GM18870 (cell line): ENCODE measurements around the gene COL8A1.

Experiments
- ATAC-seq: cut with Tn5 transposase; IDR thresholded peaks from one replicate; pipeline ENCODE4 v1.9.1; 2021; ENCODE audit warnings: moderate library complexity; ENCODE audit not compliant: unreplicated experiment

Gene COL8A1

GRCh38 chr3:99753268-99753975, 115.0 kb downstream of the COL8A1 start:
- peak; percentile 82 for ATAC-seq

DNA sequence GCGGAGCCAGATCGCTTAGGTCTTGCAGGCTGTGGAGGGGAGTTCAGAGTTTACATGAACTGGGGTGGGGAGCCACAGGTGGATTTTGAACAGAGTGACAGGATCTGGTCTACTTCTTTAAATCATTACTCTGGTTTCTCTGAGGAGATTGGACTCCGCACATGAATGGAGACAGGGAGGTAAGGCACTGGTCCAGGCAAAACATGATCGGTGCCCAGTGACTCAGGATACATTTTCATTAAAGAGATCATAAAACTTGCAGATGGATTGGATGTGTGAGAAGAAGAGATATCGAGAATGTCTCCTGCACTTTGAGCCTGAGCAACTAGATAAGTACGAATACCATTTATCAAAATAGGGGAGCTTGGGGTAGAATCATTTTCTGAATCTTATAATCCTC, 117.4 kb downstream of the COL8A1 start:
- ATAC-seq = no peak

DNA sequence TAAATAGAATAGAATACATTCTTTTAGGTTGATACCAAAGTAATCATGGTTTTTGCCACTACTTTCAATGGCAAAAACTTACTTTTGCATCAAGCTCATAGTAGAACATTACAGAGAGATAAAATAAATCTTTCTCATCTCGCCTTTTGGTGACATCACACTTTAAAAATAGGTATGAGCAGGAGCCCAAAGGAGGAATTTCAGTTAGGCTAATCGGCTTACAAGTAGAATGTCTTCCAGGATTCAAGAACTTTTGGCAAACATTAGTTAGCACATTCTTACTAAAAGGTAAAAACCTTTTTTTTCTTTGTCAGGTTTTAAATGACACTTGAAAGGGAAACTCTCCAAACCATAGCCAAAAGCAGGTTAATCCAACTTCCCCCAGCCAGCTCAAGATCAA, 119.6 kb downstream of the COL8A1 start:
- no peak for ATAC-seq

GRCh38 chr3:99758502-99759177, 120.2 kb downstream of the COL8A1 start:
- no peak for ATAC-seq

DNA sequence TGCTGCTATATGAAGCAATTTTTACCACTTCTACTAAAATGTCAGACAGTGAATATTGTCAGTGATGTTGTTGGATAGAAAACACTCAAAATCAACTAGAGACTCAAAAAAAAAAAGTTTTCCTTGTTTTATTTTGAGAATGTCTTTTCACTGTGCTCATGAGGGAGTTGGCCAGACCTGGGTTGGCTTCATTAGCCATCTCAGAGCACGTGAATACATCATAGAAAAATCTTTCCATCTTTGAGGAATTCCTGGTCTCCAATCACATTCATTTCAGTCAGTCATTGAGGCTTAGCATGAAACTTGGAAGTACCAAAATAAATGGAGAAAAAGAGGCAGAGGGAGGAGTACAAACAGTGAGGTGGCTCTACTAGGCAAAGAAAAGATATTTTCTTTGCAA, 121.6 kb downstream of the COL8A1 start:
- no peak for ATAC-seq

DNA sequence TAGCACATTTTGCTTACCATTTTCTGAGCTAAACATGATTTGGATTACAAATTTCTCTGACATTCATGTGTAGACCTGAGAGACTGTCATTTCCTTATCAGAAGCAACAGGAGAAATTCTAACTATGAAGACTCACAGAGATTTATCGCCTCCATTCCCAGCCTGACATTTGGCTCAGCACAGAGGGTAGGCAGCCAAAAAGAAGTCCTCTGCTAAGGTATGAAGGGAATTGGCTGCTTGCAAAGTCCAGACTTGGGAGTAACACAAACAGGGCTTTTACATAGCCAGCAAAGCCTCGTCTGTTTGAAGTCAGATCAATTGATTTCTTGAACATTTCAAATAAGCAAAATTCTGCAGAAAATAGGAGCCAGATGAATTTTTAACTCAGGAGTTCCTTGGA, 122.2 kb downstream of the COL8A1 start:
- ATAC-seq = no peak

DNA sequence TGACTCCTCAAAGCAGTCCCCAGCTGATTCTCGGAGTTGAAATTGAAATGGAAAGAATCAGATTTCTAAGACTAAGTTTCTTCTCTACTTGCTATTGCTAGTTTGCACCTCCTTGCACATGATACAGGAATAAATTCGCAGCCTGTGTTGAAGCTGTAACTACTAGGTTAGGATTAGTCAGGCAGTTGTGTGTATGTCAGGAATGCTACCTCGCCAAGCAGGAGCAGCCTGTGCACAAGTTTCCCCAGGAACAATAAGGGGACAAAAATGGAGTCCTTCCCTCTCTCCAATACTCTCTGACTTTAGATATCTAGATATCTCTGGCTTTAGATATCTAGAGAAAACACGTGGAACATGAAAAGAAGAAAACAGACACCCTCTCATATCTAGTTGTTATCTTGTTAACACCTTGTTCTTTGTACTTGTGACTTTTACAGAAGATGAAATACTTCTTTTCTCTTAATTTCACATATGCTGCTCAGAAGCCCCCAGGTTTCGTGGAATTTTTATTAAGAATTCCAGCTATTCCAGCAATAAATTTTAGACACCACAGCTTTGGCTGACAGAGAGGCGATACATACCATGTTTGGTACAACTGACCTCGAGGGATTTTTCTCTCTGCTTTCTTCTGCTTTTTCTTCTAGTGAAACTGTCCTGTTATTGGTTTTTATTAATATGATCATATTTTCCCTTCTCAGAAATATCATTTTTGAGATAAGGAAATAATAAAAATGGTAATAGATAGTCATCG, 123.2 kb downstream of the COL8A1 start:
- ATAC-seq = no peak

- no peak for ATAC-seq
These were observed 124.5 kb downstream of the COL8A1 start for GRCh38 chr3:99762901-99763300.

DNA sequence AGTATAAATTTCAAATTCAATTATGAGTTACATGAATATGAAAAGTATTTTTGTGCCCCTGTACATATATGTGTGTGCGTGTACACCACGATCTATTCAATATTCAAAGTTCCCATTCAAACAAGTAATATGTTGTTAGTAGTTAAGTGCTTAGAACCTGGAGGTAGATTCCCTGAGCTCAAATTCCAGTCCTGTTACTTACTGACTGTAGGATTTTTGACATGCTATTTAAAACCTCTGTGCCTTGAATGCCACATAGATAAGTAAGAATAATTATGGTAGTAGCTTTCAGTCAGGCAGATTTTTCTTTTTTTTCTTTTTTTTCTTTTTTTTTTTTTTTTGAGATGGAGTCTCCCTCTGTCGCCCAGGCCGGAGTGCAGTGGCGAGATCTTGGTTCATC, 126.0 kb downstream of the COL8A1 start:
- ATAC-seq = no peak

DNA sequence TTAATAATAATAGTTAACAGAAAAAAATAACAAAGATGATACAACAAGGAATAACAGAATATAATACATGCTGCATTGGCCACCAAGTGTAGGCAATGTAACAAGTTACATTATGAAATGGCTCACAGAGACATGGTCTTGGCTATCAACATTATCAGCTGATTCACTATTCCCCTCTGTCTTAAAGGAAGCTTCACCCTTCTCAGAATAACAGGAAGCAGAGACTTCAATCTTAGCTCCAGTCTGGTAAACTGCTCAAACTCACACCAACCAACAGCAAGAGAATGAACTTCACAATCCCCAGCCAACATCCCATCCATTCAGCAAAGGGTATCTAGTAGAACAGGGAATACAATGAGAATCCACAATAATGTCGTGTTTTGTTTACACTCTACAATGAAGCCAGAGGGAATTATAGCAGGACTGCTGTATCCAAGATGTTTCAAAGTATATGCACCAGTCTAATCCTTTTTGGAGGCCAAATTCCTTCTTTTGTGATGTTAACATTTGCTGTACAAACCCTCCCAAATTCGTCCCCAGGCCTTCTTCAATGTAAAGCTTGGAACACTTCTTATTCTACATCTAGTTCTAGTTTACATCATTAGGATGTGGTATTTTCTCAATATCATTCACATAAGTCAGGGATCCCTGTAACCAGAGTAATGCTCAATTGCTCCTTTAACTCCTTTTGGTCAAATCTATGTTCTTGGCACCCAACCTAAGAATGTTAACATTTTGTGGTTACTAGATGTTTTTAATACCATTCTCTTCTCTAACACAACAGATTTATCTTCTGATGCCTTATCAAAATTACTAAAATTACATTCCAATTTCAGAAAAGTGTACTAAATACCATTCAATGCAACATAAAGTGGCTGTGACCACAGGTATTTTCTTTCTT, 126.9 kb downstream of the COL8A1 start:
- ATAC-seq = no peak

GRCh38 chr3:99767291-99767690, 128.9 kb downstream of the COL8A1 start:
- ATAC-seq = no peak

DNA sequence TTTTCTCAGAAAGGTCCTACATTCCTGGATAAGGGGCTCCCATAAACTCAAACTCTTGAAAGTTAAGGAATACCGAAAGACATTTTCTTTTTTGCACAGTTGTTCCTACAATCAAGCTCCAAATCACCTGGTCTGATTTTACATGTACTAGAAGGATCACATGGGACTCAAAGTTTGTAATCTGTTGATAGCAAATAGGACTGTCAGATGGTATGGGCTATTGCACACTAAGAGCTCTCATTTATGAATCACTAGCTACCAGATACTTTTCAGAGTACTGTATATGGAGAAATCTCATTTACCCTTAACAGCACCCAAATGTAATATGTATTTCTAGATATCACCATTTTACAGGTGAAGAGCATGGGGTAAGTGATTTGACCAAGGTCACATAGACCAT, 129.7 kb downstream of the COL8A1 start:
- no peak for ATAC-seq

GRCh38 chr3:99768808-99769501, 130.6 kb downstream of the COL8A1 start:
- ATAC-seq = no peak

- no peak for ATAC-seq
These were observed 133.8 kb downstream of the COL8A1 start for GRCh38 chr3:99772171-99772570.

GRCh38 chr3:99772671-99773070, 134.3 kb downstream of the COL8A1 start:
- ATAC-seq = no peak

- peak; percentile 99 for ATAC-seq
These were observed 136.1 kb downstream of the COL8A1 start for GRCh38 chr3:99774467-99774866.

DNA sequence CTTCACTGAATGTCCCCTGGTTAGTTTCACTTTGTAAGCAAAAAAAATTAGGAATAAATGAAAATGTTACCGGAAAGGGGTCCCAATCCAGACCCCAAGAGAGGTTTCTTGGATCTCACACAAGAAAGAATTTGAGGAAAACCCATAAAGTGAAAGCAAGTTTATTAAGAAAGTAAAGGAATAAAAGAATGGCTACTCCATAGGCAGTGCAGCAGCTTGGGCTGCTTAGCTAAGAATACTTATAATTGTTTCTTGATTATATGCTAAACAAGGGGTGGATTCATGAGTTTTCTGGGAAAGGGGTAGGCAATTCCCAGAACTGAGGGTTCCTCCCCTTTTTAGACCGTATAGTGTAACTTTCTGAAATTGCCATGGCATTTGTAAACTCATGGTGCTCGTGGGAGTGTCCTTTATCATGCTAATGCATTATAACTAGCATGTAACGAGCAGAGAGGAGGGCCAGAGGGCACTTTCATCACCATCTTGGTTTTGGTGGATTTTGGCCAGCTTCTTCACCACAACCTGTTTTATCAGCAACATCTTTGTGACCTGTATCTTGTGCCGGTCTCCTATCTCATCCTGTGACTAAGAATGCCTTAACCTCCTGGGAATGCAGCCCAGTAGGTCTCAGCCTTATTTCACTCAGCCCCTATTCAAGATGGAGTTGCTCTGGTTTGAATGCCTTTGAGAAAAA, 138.3 kb downstream of the COL8A1 start:
- no peak for ATAC-seq

DNA sequence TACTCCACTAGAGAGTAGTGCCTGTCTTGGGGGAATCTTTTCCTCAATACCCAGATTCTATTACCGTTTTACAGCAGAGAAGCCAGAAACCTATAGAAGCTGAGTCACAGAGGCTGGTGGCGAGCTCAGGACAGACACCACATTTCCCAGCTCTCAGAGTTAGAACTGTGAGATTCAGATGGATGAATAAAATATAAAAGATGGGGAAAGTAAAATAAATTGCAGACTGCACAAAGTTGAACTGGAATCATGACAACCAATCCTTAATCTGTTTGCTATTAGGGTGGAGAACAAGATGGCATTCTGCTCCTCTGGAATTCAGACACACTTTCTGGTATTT, 138.8 kb downstream of the COL8A1 start:
- ATAC-seq = no peak

DNA sequence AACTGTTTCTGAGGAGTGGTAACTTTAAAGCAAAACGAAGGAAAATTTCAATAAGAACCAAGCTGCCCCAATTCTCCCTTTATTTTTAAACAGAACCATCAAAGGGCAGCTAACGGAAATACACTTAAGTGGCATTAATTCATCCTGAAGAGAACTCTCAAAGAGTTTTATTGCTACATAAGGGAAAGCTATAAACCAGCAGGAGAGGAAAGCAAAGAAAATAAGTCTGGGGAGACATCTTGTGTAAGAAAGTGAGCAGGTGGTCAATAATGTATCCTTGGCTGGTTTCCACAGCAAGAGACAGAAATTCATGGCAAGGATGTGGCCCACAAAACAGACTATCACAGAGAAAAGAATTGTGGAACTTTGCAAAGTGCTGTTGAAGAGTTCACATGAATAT, 139.3 kb downstream of the COL8A1 start:
- no peak for ATAC-seq

- no peak for ATAC-seq
These were observed 142.4 kb downstream of the COL8A1 start for GRCh38 chr3:99780749-99781148.
